ENCODE measurements around the gene H2BW1.
"Not testable (repeated sequence)": the region's sequence is repeated elsewhere in the genome, so short reads cannot be mapped to it uniquely, and the experiment has no call there.

Gene H2BW1, protein sequence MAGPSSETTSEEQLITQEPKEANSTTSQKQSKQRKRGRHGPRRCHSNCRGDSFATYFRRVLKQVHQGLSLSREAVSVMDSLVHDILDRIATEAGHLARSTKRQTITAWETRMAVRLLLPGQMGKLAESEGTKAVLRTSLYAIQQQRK

DNA sequence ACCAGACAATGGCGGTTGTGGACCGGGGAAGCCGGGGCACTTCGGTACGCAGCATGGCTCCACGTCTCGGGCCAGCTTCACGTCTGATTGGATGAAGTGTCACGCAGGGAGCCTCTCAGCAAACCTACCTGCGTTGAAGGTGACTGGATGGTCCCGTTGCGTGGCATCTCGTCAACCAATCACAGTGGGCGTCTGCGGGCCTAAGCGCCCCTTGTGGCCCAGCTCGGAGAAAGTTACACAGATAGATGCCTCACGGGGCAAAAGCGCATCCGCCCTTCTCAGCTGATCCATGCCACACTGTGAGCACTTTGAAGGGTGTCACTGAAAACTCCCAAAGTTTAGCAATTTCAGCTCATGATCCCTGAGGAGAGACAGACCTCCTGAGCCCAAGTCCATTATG, at the start of gene H2BW1:
H2BW1 (minus strand) TSS at position 103 of the 400 bp plus-strand sequence. CDS start 132 bp downstream, outside the sequence.
- DNase-seq (ENCODE audit: low spot score): no peak

DNA sequence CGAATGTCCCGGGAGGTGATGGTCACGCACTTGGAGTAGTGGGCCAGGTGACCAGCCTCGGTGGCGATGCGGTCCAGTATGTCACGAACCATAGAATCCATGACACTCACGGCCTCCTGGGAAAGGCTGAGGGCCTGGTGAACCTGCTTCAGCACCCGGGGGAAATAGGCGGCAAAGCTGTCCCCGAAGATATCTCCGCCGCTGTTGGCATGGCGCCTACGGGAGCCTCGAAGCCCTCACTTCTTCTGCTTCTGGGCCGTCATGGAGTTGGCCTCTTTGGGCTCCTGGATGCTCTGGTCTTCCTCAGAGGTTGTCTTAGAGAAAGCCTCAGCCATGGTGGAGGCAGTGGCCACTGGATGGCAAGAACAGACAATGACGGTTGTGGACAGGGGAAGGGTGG, 49.1 kb upstream of the H2BW1 start:
- not testable (repeated sequence) for DNase-seq (ENCODE audit: low spot score)

DNA sequence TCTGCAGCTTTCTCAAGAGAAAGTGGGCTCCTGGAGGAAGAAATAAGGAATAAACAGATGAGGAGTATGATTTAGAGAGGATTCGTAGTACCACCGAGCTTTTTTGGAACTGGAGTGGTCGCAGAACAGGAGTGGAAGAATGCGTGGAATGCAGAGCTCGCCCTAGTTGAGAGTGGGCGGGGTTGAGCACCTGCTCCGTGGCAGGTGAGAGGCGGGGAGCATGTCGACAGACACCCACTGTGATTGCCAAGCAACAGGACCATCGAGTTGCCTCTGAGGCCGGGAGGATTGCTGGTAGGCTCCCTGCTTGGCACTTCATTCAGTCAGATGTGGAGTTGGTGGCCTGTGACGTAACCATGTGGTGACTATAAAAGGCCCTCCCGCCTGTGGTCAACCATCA, 41.4 kb upstream of the H2BW1 start:
- DNase-seq (ENCODE audit: low spot score): not testable (repeated sequence)

DNA sequence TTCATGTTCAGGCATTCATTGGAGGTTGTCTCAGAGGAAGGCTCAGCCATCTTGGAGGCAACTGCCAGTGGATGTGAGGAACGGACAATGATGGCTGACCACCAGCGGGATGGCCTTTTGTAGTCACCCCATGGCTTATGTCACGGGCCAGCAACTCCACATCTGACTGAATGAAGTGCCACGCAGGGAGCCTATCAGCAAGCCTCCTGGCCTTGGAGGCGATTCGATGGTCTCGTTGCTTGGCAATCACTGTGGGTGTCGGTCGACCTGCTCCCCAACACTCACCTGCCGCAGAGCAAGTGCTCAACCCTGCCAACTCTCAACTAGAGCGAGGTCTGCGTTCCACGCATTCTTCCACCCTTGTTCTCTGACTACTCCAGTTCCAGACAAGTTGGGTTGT, 33.7 kb upstream of the H2BW1 start:
- DNase-seq (ENCODE audit: low spot score): no peak

DNA sequence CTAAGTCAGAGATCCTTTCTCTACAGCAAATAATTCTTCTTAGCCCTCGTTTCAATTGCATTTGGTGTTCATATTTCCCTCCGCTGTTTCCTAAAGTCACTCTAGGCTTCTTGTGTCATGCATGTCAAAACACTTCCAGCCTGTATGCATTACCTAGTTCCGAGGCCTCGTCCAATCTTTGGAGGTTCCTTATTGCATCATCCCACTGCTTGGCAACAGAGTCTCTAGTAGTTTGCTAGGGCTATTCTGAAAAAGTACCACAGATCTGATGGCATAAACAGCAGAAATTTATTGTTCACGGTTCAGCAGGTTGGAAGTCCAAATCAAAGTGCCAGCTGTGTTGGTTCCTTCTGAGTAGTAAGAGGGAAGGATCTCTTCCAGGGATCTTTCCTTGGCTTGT, 32.1 kb upstream of the H2BW1 start:
- DNase-seq (ENCODE audit: low spot score): no peak

DNA sequence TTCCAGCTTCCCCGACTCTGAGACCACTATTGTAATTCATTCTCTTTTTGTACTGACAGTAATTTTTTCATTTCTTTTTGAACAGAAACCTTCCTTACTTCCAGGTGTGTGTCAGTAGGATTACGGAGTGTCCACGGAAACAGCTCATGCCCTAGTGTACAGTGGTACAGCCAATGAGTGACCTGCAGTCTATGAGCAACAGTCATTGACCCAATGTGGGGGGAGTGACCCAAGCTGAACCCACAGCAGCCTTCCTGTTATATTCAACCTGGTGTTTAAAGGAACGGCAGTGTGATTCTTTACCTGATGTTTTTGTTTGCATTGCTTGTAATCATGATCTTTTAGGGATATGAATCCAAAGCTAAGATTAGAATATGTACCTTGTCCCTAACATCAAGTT, 27.5 kb upstream of the H2BW1 start:
- DNase-seq (ENCODE audit: low spot score): no peak

DNA sequence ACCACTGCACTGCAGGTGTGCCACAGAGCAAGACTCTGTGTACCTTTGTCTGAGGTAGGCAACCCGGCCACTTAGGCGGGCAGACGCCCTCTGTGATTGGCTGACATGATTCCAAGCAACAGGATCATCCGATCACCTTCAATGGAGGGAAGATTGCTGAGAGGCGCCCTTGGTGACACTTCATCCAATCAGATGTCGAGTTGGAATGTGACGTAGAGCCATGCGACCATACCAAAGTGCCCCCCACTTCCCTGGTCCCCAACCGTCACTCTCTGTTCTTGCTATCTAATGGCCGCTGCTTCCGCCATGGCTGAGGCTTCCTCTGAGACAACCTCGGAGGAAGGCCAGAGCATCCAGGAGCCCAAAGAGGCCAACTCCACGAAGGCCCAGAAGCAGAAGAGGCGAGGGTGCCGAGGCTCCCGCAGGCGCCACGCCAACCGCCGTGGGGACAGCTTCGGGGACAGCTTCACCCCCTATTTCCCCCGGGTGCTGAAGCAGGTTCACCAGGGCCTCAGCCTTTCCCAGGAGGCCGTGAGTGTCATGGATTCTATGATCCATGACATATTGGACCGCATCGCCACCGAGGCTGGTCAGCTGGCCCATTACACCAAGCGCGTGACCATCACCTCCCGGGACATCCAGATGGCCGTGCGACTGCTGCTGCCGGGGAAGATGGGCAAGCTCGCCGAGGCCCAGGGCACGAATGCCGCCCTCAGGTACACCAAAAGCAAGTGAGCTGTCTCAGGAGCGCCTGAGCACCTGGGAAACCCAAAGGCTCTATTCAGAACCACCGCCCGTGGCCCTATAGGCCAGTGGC, 26.4 kb upstream of the H2BW1 start, which contains the start of gene H2BW2:
H2BW2 (plus strand) TSS at position 268 of the 817 bp plus-strand sequence; CDS start at position 307, 39 bp downstream.
- DNase-seq (ENCODE audit: low spot score): no peak

DNA sequence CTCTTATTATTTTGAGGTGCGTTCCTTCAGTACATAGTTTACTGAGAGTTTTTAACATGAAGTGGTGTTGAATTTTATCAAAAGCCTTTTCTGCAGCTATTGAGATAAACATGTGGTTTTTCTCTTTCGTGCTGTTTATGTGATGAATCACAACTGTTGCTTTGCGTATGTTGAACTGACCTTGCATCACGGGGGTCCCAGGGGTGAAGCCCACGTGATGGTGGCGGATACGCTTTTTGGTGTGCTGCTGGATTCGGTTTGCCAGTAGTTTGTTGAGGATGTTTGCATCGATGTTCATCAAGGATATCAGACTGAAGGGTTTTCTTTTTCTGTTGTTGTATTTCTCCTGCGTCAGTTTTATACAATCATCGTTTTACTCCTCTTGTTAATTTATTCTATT, 4.6 kb upstream of the H2BW1 start:
- DNase-seq (ENCODE audit: low spot score): no peak

DNA sequence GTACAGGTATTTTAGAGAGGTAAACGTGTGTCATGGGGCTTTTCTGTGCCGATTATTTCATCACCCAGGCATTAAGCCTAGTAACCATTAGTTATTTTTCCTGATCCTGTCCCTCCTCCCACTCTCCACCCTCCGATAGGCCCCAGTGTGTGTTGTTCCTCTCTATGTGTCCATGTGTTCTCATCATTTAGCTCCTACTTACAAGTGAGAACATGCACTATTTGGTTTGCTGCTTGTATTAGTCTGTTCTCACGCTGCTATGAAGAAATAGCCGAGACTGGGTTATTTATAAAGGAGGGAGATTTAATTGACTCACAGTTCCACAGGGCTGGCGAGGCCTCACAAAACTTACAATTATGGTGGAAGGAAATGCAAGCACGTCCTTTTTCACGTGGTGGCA, 2.1 kb upstream of the H2BW1 start:
- DNase-seq (ENCODE audit: low spot score): not testable (repeated sequence)

DNA sequence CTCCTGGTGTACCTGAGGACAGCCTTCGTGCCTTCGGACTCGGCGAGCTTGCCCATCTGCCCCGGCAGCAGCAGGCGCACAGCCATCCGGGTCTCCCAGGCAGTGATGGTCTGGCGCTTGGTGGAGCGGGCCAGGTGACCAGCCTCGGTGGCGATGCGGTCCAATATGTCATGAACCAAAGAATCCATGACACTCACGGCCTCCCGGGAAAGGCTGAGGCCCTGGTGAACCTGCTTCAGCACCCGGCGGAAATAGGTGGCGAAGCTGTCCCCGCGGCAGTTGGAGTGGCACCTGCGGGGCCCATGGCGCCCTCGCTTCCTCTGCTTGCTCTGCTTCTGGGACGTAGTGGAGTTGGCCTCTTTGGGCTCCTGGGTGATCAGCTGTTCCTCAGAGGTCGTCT, 350 bp downstream of the H2BW1 start:
- no peak for DNase-seq (ENCODE audit: low spot score)

DNA sequence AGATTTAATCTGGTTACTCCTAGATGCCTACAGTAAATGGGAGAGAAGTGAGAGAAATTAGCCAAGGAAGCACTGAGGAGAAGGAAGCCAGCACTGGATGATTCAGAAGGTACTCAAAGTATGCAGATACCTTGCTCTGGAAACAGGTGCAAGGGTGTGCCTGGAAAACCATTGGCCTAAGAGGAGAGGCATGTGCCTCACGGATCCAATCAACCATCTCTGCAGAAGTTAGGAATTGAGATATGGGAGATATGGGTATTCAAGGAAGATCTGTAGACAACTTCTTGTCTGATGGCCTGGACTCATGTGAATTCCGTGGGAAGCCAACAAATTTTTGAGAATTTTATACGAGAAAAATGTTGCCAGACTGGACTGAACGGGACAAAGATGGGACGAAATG, 4.7 kb downstream of the H2BW1 start:
- DNase-seq (ENCODE audit: low spot score): no peak

DNA sequence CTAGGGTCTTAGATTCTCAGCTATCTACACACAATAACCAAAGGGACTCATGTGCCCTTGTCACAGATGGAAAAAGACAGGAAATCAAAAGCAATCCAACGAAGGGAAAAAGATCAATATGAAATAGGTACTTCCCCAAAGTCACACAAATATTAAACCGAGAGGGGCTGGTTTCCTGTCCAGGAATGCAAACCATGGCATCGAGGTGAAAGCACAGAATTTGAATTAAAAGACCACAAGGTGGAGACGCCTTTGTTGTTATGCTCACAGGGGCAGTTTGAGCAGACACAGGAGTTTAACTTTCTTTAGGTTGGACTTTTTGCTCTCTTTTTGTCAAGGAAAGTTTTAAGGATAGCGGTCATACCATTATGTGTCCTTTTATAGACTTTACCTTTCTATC, 14.3 kb downstream of the H2BW1 start:
- DNase-seq (ENCODE audit: low spot score): no peak

DNA sequence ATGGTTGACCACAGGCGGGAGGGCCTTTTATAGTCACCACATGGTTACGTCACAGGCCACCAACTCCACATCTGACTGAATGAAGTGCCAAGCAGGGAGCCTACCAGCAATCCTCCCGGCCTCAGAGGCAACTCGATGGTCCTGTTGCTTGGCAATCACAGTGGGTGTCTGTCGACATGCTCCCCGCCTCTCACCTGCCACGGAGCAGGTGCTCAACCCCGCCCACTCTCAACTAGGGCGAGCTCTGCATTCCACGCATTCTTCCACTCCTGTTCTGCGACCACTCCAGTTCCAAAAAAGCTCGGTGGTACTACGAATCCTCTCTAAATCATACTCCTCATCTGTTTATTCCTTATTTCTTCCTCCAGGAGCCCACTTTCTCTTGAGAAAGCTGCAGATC, 30.0 kb downstream of the H2BW1 start:
- DNase-seq (ENCODE audit: low spot score): not testable (repeated sequence)

DNA sequence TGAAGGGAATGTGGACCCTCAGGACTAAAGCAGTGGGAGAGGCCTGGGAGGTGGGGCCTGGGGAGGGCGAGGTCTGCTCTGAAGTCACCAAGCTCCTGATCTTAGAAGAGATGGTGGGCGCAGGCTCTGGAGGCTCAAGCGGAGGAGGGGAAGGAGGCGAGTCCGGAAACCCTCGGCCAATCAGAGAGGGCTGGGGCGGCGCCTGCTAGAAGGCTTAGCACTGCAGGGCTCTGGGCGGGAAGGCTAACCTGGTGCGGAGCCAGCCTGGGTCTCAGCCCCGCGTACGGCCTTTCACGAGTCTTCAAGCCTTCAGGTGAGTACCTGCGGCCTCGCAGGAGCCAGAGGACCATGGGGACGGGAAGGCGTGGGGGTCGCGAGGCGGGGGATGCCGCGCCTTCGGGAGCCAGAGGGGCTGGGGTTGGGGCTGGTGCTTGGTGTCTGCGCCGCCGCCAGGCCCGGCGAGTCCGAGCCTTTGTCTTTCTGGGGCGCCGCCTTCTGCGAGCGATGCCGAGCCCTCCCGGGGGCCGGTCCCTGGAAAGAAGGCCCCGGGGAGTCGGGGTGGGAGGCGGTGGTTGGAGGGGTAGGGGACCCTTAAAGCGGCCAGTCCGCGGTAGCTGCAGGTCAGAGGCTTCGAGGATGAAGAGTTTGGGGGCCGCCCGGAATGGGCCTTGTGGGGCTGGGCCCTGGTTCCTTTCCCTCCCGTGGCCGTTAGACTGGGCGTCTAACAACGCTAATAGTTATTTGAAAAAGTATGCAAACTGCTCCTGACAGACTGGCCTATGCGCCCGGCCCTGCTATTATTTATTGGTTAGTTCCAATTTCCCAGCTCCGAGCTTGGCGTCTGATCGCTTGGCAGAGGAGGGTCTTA, 50.9 kb downstream of the H2BW1 start, which contains the start of gene TMSB15B:
TMSB15B (plus strand) TSS at position 217 of the 868 bp plus-strand sequence.
- DNase-seq (ENCODE audit: low spot score): not testable (repeated sequence)

Measured in cerebellar cortex (tissue), 1 donor.